PC-3 (cell line): ENCODE data around the gene THBS2. TPM values are rescaled to one million over a fixed set of nuclear protein-coding genes. Genes with fewer than 3 reads are reported as not detected.

ENCODE experiments used
- ATAC-seq: fragments of 200-7000 bp; cut with Tn5 transposase; 2 replicates; pipeline ENCODE4 v1.9.1; 2020; ENCODE audit warnings: mild to moderate bottlenecking, moderate library complexity
- Bru-seq: library from RNA; stranded (reverse); fragments of 400-500 nt; gene quantifications from one replicate; lab custom pipeline; 2021; lab: Mats Ljungman, UMichigan
- BruChase-seq, 2 experiments: library from RNA; stranded (reverse); fragments of 400-500 nt; gene quantifications; one replicate each; lab custom pipeline; 2021; lab: Mats Ljungman, UMichigan
- BruUV-seq: library from RNA; stranded (reverse); fragments of 400-500 nt; replicated peaks from 2 replicates; lab custom pipeline; 2021; lab: Mats Ljungman, UMichigan
- CTCF ChIA-PET: fragments of 300-600 bp; sonication (Branson Sonifier 250); formaldehyde crosslinking; loops from one replicate; lab custom pipeline; 2022; ENCODE audit warnings: antibody characterized with exemption; lab: Charles Lee
- POLR2A ChIA-PET: fragments of 300-600 bp; sonication (Branson Sonifier 250); formaldehyde crosslinking; loops from one replicate; lab custom pipeline; 2022; ENCODE audit warnings: antibody characterized with exemption; ENCODE audit not compliant: unreplicated experiment; lab: Charles Lee
- DNase-seq: peaks from one replicate; pipeline ENCODE4 v3.0.0-alpha.2; 2015
- H2AFZ ChIP-seq: fragments of 300-600 bp; sonication (generic); 2 replicates; pipeline ENCODE4 v1.6.0; 2016; ENCODE audit warnings: antibody characterized with exemption, low read length
- H3F3A ChIP-seq: fragments of 300-600 bp; sonication (generic); one replicate; pipeline ENCODE4 v1.6.0; 2017; ENCODE audit warnings: antibody characterized with exemption, low read length, control low read depth, mild to moderate bottlenecking; ENCODE audit not compliant: unreplicated experiment
- H3K27ac ChIP-seq: fragments of 300-600 bp; sonication (generic); 2 replicates; pipeline ENCODE4 v1.5.1; 2016; ENCODE audit warnings: mild to moderate bottlenecking, low read length
- H3K27me3 ChIP-seq: fragments of 300-600 bp; sonication (generic); 2 replicates; pipeline ENCODE4 v1.6.1; 2016; ENCODE audit warnings: low read length, mixed read lengths
- H3K36me3 ChIP-seq: fragments of 300-600 bp; sonication (generic); 2 replicates; pipeline ENCODE4 v1.6.1; 2016; ENCODE audit warnings: low read depth, mixed run types, low read length, mixed read lengths
- H3K4me1 ChIP-seq: fragments of 300-600 bp; sonication (generic); 2 replicates; pipeline ENCODE4 v1.5.1; 2016; ENCODE audit warnings: low read length; ENCODE audit not compliant: insufficient read depth
- H3K4me2 ChIP-seq: fragments of 300-600 bp; sonication (generic); 2 replicates; pipeline ENCODE4 v1.6.0; 2016; ENCODE audit warnings: low read length
- H3K4me3 ChIP-seq: fragments of 300-600 bp; sonication (generic); 2 replicates; pipeline ENCODE4 v1.5.1; 2016; ENCODE audit warnings: mild to moderate bottlenecking, low read length, mixed read lengths
- H3K79me2 ChIP-seq: fragments of 300-600 bp; sonication (generic); 2 replicates; pipeline ENCODE4 v1.6.1; 2017; ENCODE audit warnings: low read length, mixed read lengths
- H3K9ac ChIP-seq: fragments of 300-600 bp; sonication (generic); 2 replicates; pipeline ENCODE4 v1.6.0; 2016; ENCODE audit warnings: mild to moderate bottlenecking, low read length
- H3K9me2 ChIP-seq: fragments of 300-600 bp; sonication (generic); replicated peaks from 2 replicates; pipeline ENCODE4 v1.6.1; 2016; ENCODE audit warnings: mixed run types, low read length, mixed read lengths
- H3K9me3 ChIP-seq: fragments of 300-600 bp; sonication (generic); 2 replicates; pipeline ENCODE4 v1.6.1; 2016; ENCODE audit warnings: low read length, mixed read lengths
- H4K20me1 ChIP-seq: fragments of 300-600 bp; sonication (generic); 2 replicates; pipeline ENCODE4 v1.6.1; 2016; ENCODE audit warnings: low read length, mixed read lengths
- CTCF ChIP-seq: fragments of 300-600 bp; sonication (generic); conservative IDR thresholded peaks from 2 replicates; pipeline ENCODE4 v1.5.1; 2017; ENCODE audit warnings: antibody characterized with exemption, low read depth, mild to moderate bottlenecking, low read length
- EZH2 ChIP-seq: fragments of 300-600 bp; sonication (generic); IDR thresholded peaks from one replicate; pipeline ENCODE4 v1.6.1; 2017; ENCODE audit warnings: antibody characterized with exemption, mild to moderate bottlenecking, low read length; ENCODE audit not compliant: unreplicated experiment
- EZH2phosphoT487 ChIP-seq: fragments of 300-600 bp; sonication (generic); IDR thresholded peaks from 2 replicates; pipeline ENCODE4 v1.6.1; 2018; ENCODE audit warnings: mild to moderate bottlenecking, antibody characterized with exemption, low read length, borderline replicate concordance
- intact Hi-C: fragments of 100-400 bp; cut with micrococcal nuclease; formaldehyde crosslinking; loops from 2 replicates; pipeline ENCODE4 v1.9.0; 2023
- long read RNA-seq: library from polyadenylated mRNA; unstranded; transcript quantifications from one replicate; pipeline ENCODE4 v2.0.0, GENCODE V29; 2021; ENCODE audit not compliant: unreplicated experiment
- total RNA-seq: library from RNA; depleted of rRNA; stranded (reverse); fragments of >200 nt; gene quantifications from 2 replicates; pipeline ENCODE4 v1.2.3, GENCODE V29; 2014; rRNA removed

THBS2 gene
- total RNA-seq (0.52 TPM in 1 of 2 replicates, not detected in the other), Bru-seq, nascent RNA (percentile 2 among the genes with signal in this experiment), BruChase-seq, experiment 1, labeled RNA remaining after a 6-hour chase (percentile 2 among the genes with signal in this experiment), BruChase-seq, experiment 2, labeled RNA remaining after a 2-hour chase (not detected)
- long read RNA-seq: 0 reads

- Histone ChIP-seq H3K27ac (no peak within 1 kb of the TSS), H3K4me3 (no peak within 1 kb of the TSS), H3K79me2 (no peaks in the 10 kb centered on the region), H3K9ac (no peak within 1 kb of the TSS), H4K20me1 (no peaks in the 10 kb centered on the region), H2AFZ (no peak within 1 kb of the TSS), H3K9me2 (no peaks in the 10 kb centered on the region), H3K36me3 (no peaks in the 10 kb centered on the region), H3K4me2 (peak within 1 kb of the TSS; percentile 44; the same call in 1 of the 2 replicates), H3K9me3 (no peaks in the 10 kb centered on the region), H3K4me1 (peaks cover 3% of the 10 kb centered on the region; the same call in 1 of the 2 replicates), H3K27me3 (peaks cover 21% of the 10 kb centered on the region; the same call in 1 of the 2 replicates), H3F3A (no peaks in the 10 kb centered on the region)
- no peak for ATAC-seq
- POLR2A ChIA-PET: no interaction called here
- intact Hi-C loops: no loop called here
- CTCF ChIA-PET: no interaction called here
- TF ChIP-seq EZH2phosphoT487: no peak
- no peak for TF ChIP-seq EZH2
- DNase-seq: no peak
- BruUV-seq: no TSS peak
Observed at GRCh38 chr6:169253337-169254238, at the start of gene THBS2. Gene THBS2, minus strand, starts transcription at chr6:169253846. Its CDS starts 3,062 bp downstream, at chr6:169250784.

- BruUV-seq: no TSS peak
- H3K9ac ChIP-seq: no peak overlapping the region
Observed at GRCh38 chr6:169302716-169303115, 49.1 kb upstream of the THBS2 start.

More at GRCh38 chr6:169302716-169303115, 49.1 kb upstream of the THBS2 start:
- intact Hi-C loops: no loop called here
- TF ChIP-seq EZH2 (no peak), EZH2phosphoT487 (no peak), CTCF (no peak)
- Histone ChIP-seq H3K36me3 (no peaks in the 10 kb centered on the region), H3K4me2 (no peak overlapping the region), H3K4me1 (no peaks in the 10 kb centered on the region), H4K20me1 (no peaks in the 10 kb centered on the region), H3F3A (no peaks in the 10 kb centered on the region), H3K79me2 (no peaks in the 10 kb centered on the region), H3K4me3 (no peak overlapping the region), H3K9me3 (no peaks in the 10 kb centered on the region), H3K9me2 (no peaks in the 10 kb centered on the region), H3K27me3 (no peaks in the 10 kb centered on the region), H3K27ac (no peak overlapping the region), H2AFZ (no peak overlapping the region)
- DNase-seq (no peak), ATAC-seq (no peak)
- POLR2A ChIA-PET: no interaction called here
- CTCF ChIA-PET: no interaction called here
